ENCODE results near the gene IFNA4.
"Not testable (repeated sequence)": the region's sequence is repeated elsewhere in the genome, so short reads cannot be mapped to it uniquely, and the experiment has no call there.

The IFNA4 gene

DNA sequence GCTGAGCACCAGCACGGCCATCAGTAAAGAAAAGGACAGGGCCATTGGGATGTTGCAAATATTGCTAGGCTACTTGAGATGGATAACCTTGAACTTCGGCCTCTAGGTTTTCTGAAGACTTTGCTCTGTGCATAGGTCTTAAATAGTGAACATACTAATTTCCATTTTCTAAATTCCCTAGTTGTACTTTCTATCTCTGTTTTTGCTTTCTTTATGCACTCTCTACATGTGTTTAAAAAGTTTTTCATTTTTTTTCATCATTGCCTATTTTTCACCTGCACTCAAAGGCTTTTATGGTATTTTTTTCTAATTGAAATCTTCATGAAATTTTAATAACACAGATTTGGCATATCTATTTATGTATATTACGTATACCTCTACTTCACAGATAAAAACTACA lies at the start of gene IFNA4:
Gene IFNA4 (minus strand): TSS at position 101 of the 400 bp plus-strand sequence. CDS start 56 bp downstream, at position 45.
- DNase-seq (ENCODE audit: low read depth); H3K4me3 ChIP-seq (ENCODE audit: low read length): not testable (repeated sequence)

DNA sequence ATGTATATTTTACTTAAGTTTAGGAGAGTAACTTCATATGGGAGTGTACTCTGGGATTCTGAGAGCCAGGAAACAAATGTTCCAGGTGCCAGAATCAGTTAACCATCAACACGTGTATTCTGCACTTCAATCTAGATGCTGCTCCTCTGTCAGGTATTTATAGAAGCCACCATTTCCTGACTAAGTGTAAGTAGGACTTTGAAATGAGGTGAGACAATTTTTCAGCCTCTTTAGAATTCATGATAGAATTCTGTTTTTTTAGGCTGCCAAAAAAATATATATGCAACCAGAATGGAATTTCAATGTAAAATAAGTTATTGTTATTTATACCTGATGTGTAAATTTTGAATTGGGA lies 49.0 kb upstream of the IFNA4 start:
- DNase-seq (ENCODE audit: low read depth); H3K4me3 ChIP-seq (ENCODE audit: low read length): not testable (repeated sequence)

DNA sequence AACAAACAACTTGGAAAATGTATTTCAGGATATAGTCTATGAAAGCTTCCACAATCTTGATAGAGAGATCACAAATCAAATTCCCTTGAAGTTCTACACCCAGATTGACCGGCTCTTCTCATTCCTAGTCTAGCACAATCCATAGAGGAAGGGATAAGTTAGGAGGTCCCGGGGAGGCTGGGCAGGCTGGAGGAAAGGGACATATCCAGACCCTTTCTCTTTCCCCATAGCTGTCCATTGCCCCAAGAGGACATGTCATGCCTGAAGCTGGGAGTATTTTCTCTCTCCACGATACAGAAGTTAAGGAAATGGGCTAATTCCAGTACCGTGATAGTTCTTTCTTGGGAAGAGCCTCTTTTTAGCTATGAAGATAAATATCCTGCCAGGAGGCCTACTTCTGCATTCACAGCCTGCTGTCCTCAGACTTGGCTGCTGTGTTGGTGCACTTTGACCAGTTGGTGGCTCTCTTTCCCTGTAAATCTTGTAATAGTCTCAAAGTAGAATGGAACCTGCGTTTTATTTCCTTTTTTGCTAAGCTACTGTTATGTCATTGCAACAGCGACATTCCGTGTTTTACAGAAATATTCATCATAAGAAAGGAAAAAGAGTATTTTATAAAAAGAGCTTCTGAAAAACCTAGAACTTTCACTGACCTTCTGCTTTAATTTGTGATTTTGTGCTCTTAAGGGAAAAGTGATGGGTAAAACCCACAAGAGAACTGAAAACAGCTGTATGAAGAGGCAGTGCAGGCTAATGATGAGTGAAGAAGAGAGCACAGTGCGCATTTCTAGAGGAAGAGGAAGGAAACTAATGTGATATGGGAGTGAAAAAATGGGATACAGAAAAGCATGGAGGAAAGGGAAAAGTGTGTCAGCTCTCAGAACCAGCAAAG lies 48.3 kb upstream of the IFNA4 start:
- peak; percentile 59 for DNase-seq (ENCODE audit: low read depth)
- TF ChIP-seq, protein P1, sequence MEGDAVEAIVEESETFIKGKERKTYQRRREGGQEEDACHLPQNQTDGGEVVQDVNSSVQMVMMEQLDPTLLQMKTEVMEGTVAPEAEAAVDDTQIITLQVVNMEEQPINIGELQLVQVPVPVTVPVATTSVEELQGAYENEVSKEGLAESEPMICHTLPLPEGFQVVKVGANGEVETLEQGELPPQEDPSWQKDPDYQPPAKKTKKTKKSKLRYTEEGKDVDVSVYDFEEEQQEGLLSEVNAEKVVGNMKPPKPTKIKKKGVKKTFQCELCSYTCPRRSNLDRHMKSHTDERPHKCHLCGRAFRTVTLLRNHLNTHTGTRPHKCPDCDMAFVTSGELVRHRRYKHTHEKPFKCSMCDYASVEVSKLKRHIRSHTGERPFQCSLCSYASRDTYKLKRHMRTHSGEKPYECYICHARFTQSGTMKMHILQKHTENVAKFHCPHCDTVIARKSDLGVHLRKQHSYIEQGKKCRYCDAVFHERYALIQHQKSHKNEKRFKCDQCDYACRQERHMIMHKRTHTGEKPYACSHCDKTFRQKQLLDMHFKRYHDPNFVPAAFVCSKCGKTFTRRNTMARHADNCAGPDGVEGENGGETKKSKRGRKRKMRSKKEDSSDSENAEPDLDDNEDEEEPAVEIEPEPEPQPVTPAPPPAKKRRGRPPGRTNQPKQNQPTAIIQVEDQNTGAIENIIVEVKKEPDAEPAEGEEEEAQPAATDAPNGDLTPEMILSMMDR (IDR thresholded peaks at IDR 0.05; ENCODE audit: insufficient read depth, low read depth, low read length, missing control alignments): peak; percentile 64
- not testable (repeated sequence) for H3K4me3 ChIP-seq (ENCODE audit: low read length)

DNA sequence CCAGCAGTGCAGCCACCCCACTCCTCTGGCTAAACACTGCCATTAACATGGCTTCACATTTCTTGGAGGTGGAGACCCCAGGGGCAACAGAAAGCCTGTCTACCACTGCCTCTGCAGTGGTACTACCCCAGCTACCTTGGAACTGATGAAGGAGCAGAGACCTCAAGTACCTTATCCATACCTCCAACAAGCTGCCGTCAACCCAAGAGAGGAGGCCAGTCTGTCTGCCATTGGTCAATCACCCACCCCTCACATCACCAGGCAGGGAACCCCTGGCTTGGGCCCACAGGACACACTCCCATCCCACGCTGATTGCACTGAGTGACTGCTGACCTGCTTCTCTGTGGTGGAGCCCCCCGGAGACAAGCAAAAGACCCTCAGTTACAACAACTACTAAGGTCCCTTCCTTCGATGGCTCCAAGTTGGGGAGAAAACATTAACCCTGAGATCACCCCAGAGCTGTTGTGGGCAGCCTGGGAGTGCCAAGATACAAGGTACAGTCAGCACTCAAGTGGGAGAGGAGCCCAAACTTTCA lies 46.8 kb upstream of the IFNA4 start:
- no peak for DNase-seq (ENCODE audit: low read depth)
- H3K4me3 ChIP-seq (ENCODE audit: low read length): no peak overlapping the region
- TF ChIP-seq, protein P1 (IDR thresholded peaks at IDR 0.05; ENCODE audit: insufficient read depth, low read depth, low read length, missing control alignments): no peak

DNA sequence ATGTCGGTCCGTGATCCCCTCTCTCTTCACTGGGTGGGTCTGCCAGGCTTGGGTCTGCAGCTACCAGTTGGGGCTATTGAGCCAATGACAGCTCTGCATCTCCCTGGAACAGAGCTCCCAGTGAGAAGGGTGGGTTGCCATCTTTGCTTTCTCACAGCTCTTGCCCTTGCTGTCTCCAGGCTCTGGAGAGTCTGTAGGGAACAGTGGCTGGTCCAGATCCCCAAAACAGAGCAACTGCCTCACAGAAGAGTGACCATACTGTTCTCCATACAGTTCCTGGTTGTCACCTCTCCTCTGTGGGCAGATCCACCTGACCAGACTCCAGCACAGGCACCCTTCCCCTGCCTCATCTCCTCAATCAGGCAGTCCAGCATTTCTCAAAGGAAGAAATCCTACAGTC lies 45.9 kb upstream of the IFNA4 start:
- H3K4me3 ChIP-seq (ENCODE audit: low read length): no peak overlapping the region
- DNase-seq (ENCODE audit: low read depth): no peak
- TF ChIP-seq, protein P1 (IDR thresholded peaks at IDR 0.05; ENCODE audit: insufficient read depth, low read depth, low read length, missing control alignments): no peak

DNA sequence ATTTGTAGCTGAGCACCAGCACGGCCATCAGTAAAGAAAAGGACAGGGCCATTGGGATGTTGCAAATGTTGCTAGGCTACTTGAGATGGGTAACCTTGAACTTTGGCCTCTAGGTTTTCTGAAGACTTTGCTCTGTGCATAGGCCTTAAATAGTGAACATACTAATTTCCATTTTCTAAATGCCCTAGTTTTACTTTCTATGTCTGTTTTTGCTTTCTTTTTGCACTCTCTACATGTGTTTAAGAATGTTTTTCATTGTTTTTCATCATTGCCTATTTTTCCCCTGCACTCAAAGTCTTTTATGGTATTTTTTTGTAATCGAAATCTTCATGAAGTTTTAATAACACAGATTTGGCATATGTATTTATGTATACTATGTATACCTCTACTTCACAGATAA lies 40.7 kb upstream of the IFNA4 start, which contains the start of gene IFNA17:
Gene IFNA17 (minus strand): TSS at position 101 of the 400 bp plus-strand sequence. CDS start 49 bp downstream, at position 52.
- TF ChIP-seq, protein P1 (IDR thresholded peaks at IDR 0.05; ENCODE audit: insufficient read depth, low read depth, low read length, missing control alignments): no peak
- DNase-seq (ENCODE audit: low read depth): no peak
- no peak within 1 kb of the TSS for H3K4me3 ChIP-seq (ENCODE audit: low read length)

DNA sequence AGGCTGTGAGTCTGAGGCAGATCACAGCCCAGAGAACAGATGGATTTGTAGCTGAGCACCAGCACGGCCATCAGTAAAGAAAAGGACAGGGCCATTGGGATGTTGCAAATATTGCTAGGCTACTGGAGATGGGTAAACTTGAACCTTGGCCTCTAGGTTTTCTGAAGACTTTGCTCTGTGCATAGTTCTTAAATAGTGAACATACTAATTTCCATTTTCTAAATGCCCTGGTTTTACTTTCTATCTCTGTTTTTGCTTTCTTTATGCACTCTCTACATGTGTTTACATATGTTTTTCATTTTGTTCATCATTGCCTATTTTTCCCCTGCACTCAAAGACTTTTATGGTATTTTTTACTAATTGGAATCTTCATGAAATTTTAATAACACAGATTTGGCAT lies 29.8 kb upstream of the IFNA4 start, which contains the start of gene IFNA16:
Gene IFNA16 (minus strand): TSS at position 101 of the 400 bp plus-strand sequence. CDS start 6 bp downstream, at position 95.
- not testable (repeated sequence) for DNase-seq (ENCODE audit: low read depth); H3K4me3 ChIP-seq (ENCODE audit: low read length)

DNA sequence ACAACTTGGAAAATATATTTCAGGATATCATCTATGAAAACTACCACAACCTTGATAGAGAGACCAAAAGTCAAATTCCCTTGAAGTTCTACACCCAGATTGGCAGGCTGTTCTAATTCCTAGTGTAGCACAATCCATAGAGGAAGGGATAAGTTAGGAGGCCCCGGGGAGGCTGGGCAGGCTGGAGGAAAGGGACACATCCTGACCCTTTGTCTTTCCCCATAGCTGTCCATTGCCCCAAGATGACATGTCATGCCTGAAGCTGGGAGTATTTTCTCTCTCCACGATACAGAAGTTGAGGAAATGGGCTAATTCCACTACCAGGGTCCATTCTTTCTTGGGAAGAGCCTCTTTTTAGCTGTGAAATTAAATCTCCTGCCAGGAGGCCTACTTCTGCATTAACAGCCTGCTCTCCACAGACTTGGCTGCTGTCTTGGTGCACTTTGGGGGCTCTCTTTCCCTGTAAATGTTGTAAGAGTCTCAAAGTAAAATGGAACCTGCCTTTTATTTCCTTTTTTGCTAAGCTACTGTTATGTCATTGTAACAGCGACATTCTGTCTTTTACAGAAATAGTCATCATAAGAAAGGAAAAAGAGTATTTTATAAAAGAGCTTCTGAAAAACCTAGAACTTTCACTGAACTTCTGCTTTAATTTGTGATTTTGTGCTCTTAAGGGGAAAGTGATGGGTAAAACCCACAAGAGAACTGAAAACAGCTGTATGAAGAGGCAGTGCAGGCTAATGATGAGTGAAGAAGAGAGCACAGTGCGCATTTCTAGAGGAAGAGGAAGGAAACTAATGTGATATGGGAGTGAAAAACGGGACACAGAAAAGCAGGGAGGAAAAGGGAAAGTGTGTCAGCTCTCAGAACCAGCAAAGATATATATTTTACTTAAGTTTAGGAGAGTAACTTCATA lies 26.3 kb upstream of the IFNA4 start:
- peak; percentile 11 for DNase-seq (ENCODE audit: low read depth)
- TF ChIP-seq, protein P1 (IDR thresholded peaks at IDR 0.05; ENCODE audit: insufficient read depth, low read depth, low read length, missing control alignments): peak; percentile 48
- H3K4me3 ChIP-seq (ENCODE audit: low read length): not testable (repeated sequence)

DNA sequence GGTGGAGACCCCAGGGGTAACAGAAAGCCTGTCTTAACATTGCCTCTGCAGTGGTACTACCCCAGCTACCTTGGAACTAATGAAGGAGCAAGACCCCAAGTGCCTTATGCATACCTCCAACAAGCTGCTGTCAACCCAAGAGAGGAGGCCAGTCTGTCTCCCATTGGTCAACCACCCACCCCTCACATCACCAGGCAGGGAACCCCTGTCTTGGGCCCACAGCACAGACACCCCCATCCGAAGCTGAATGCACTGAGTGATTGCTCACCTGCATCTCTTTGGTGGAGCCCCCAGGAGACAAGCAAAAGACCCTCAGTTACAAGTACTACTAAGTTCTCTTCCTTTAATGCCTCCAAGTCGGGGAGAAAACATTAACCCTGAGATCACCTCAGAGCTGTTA lies 24.8 kb upstream of the IFNA4 start:
- not testable (repeated sequence) for DNase-seq (ENCODE audit: low read depth); H3K4me3 ChIP-seq (ENCODE audit: low read length)

DNA sequence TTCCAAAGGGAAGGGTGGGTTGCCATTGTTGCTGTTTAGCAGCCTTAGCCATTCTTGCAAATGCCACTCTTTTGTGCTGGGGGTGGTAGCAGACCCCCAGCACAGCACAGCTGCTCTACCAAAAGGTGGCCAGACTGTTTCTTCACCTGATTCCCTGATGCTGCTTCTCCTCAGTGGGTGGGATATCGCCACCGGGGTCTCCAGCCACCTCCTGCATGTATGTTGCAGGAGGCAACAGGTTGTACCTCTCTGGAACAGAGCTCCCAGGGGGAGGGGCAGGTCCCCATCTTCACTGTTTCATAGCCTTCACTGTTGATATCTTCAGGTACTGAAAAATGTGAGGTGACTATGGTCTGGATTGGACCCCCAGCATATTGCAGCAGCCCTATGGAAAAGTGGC lies 23.4 kb upstream of the IFNA4 start:
- not testable (repeated sequence) for H3K4me3 ChIP-seq (ENCODE audit: low read length); DNase-seq (ENCODE audit: low read depth)

Measured in epithelial cell of esophagus (primary cell).